GM12878 (cell line): Measurements from ENCODE around the gene ADGRV1. TPM values are rescaled to one million over a fixed set of nuclear protein-coding genes. Genes with fewer than 3 reads are reported as not detected.

Experiments
- ETV6 ChIP-seq, 2 experiments: fragments of 450-650 bp in 1 of 2; IDR thresholded peaks in 1 of 2; conservative IDR thresholded peaks in 1 of 2; 2 replicates each; pipeline ENCODE4 v1.6.1; 2014; ENCODE audit warnings: antibody characterized with exemption in 1 of 2, borderline replicate concordance in 1 of 2, low read depth in 1 of 2, mild to moderate bottlenecking in 1 of 2, moderate library complexity in 1 of 2
- FOS ChIP-seq: IDR thresholded peaks from 3 replicates; pipeline ENCODE4 v1.6.1; 2011; ENCODE audit warnings: borderline replicate concordance; ENCODE audit not compliant: insufficient read length; ENCODE audit errors: extremely low read depth
- KDM1A ChIP-seq: fragments of 200-600 bp; sonication (generic); IDR thresholded peaks from 2 replicates; pipeline ENCODE4 v1.6.1; 2016; ENCODE audit warnings: borderline replicate concordance
- polyA plus RNA-seq, 11 experiments: library from polyadenylated mRNA; depleted of rRNA in 4 of 11; unstranded in 6 of 11; stranded (reverse) in 5 of 11; fragments of >200 nt; fragmentation: Nextera tagmentation in 4 of 11; fragmentation: Illumina TruSeq in 1 of 11; extraction: Ambion mirVana in 4 of 11; extraction: Trizol in 1 of 11; gene quantifications; 1 replicate in 1 of 11; 2 replicates in 10 of 11; pipeline versions ENCODE4 v1.2.1 to v1.2.3, GENCODE V29; 2011 to 2016; ENCODE audit warnings: inconsistent platforms in 2 of 11, missing spikeins in 2 of 11, low read depth in 1 of 11
- total RNA-seq, 4 experiments: library from RNA; depleted of rRNA in 3 of 4; stranded (reverse); fragments of >200 nt in 3 of 4; fragmentation: Illumina TruSeq in 1 of 4; extraction: Trizol in 1 of 4; gene quantifications; 2 replicates each; pipeline versions ENCODE4 v1.2.1 to v1.2.3, GENCODE V29; 2013 to 2021
- TF ChIP-seq, protein P1 (sequence below): fragments of 450-650 bp; IDR thresholded peaks from 2 replicates; pipeline ENCODE4 v1.6.1; 2017; ENCODE audit warnings: mild to moderate bottlenecking, moderate library complexity
- TF ChIP-seq, protein P2 (sequence below): fragments of 450-650 bp; IDR thresholded peaks from 2 replicates; pipeline ENCODE4 v1.6.1; 2018; ENCODE audit warnings: borderline replicate concordance, mild to moderate bottlenecking; ENCODE audit not compliant: partially characterized antibody
- TF ChIP-seq, protein P3 (sequence below): IDR thresholded peaks from 2 replicates; pipeline ENCODE4 v1.6.1; 2012; ENCODE audit warnings: low read length, inconsistent platforms

The ADGRV1 gene
- total and polyA plus RNA-seq, 10 of the 15 experiments (the other 5 are each of a cell fraction or from before 2014, with no cell fraction given): 0.04 to 8.1 (median 0.16) TPM; not detected in 1

GRCh38 chr5:90529939-90530677 lies 28.5 kb upstream of the ADGRV1 start (continued):
- TF ChIP-seq, protein P1, sequence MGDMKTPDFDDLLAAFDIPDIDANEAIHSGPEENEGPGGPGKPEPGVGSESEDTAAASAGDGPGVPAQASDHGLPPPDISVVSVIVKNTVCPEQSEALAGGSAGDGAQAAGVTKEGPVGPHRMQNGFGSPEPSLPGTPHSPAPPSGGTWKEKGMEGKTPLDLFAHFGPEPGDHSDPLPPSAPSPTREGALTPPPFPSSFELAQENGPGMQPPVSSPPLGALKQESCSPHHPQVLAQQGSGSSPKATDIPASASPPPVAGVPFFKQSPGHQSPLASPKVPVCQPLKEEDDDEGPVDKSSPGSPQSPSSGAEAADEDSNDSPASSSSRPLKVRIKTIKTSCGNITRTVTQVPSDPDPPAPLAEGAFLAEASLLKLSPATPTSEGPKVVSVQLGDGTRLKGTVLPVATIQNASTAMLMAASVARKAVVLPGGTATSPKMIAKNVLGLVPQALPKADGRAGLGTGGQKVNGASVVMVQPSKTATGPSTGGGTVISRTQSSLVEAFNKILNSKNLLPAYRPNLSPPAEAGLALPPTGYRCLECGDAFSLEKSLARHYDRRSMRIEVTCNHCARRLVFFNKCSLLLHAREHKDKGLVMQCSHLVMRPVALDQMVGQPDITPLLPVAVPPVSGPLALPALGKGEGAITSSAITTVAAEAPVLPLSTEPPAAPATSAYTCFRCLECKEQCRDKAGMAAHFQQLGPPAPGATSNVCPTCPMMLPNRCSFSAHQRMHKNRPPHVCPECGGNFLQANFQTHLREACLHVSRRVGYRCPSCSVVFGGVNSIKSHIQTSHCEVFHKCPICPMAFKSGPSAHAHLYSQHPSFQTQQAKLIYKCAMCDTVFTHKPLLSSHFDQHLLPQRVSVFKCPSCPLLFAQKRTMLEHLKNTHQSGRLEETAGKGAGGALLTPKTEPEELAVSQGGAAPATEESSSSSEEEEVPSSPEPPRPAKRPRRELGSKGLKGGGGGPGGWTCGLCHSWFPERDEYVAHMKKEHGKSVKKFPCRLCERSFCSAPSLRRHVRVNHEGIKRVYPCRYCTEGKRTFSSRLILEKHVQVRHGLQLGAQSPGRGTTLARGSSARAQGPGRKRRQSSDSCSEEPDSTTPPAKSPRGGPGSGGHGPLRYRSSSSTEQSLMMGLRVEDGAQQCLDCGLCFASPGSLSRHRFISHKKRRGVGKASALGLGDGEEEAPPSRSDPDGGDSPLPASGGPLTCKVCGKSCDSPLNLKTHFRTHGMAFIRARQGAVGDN: no peak
- TF ChIP-seq KDM1A (no peak), FOS (no peak), ETV6 (conservative IDR thresholded peaks at IDR 0.05 in 1 of 2, IDR thresholded peaks at IDR 0.05 in 1 of 2; ENCODE audit: borderline replicate concordance in 1 of 2, low read depth in 1 of 2) (no peak)
- TF ChIP-seq, protein P2, sequence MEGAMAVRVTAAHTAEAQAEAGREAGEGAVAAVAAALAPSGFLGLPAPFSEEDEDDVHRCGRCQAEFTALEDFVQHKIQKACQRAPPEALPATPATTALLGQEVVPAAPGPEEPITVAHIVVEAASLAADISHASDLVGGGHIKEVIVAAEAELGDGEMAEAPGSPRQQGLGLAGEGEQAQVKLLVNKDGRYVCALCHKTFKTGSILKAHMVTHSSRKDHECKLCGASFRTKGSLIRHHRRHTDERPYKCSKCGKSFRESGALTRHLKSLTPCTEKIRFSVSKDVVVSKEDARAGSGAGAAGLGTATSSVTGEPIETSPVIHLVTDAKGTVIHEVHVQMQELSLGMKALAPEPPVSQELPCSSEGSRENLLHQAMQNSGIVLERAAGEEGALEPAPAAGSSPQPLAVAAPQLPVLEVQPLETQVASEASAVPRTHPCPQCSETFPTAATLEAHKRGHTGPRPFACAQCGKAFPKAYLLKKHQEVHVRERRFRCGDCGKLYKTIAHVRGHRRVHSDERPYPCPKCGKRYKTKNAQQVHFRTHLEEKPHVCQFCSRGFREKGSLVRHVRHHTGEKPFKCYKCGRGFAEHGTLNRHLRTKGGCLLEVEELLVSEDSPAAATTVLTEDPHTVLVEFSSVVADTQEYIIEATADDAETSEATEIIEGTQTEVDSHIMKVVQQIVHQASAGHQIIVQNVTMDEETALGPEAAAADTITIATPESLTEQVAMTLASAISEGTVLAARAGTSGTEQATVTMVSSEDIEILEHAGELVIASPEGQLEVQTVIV: no peak
- TF ChIP-seq, protein P3, sequence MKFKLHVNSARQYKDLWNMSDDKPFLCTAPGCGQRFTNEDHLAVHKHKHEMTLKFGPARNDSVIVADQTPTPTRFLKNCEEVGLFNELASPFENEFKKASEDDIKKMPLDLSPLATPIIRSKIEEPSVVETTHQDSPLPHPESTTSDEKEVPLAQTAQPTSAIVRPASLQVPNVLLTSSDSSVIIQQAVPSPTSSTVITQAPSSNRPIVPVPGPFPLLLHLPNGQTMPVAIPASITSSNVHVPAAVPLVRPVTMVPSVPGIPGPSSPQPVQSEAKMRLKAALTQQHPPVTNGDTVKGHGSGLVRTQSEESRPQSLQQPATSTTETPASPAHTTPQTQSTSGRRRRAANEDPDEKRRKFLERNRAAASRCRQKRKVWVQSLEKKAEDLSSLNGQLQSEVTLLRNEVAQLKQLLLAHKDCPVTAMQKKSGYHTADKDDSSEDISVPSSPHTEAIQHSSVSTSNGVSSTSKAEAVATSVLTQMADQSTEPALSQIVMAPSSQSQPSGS: no peak
